NB4 (cell line): ENCODE data around the gene EEPD1.

Source experiments
- DNase-seq: peaks from one replicate; pipeline ENCODE4 v3.0.0; 2010; ENCODE audit warnings: low read depth
- H3K4me3 ChIP-seq: one replicate; pipeline ENCODE4 v1.5.1; 2011; ENCODE audit warnings: mild to moderate bottlenecking, low read depth, low read length, moderate library complexity
- CTCF ChIP-seq: IDR thresholded peaks from one replicate; pipeline ENCODE4 v1.5.1; 2012; ENCODE audit warnings: low read depth, low read length
- MAX ChIP-seq: IDR thresholded peaks from 2 replicates; pipeline ENCODE4 v1.6.1; 2011; ENCODE audit warnings: low read depth, low read length
- MYC ChIP-seq: IDR thresholded peaks from 2 replicates; pipeline ENCODE4 v1.6.1; 2011; ENCODE audit warnings: low read depth, low read length
- POLR2A ChIP-seq: IDR thresholded peaks from 2 replicates; pipeline ENCODE4 v1.6.1; 2011; ENCODE audit warnings: mild to moderate bottlenecking; ENCODE audit not compliant: insufficient read length; ENCODE audit errors: extremely low read depth

EEPD1 gene

GRCh38 chr7:36266683-36267082, 113.6 kb downstream of the EEPD1 start:
- TF ChIP-seq POLR2A (no peak), MYC (no peak), CTCF (no peak), MAX (no peak)
- no peak for DNase-seq
- no peak overlapping the region for H3K4me3 ChIP-seq

GRCh38 chr7:36272211-36272566, 119.1 kb downstream of the EEPD1 start:
- TF ChIP-seq CTCF (no peak), MAX (no peak), MYC (no peak), POLR2A (no peak)
- peak; percentile 40 for DNase-seq
- no peak overlapping the region for H3K4me3 ChIP-seq

GRCh38 chr7:36272567-36273269, 119.7 kb downstream of the EEPD1 start:
- H3K4me3 ChIP-seq = no peak overlapping the region
- DNase-seq = peak; percentile 35
- TF ChIP-seq MAX (peak; percentile 49), MYC (no peak), POLR2A (no peak)

GRCh38 chr7:36273836-36274235, 120.8 kb downstream of the EEPD1 start:
- DNase-seq = no peak
- TF ChIP-seq MAX (no peak), MYC (no peak), CTCF (no peak), POLR2A (no peak)
- no peak overlapping the region for H3K4me3 ChIP-seq

- no peak for TF ChIP-seq MAX
- no peak for TF ChIP-seq MYC
- no peak for TF ChIP-seq CTCF
- no peak for TF ChIP-seq POLR2A
- no peak overlapping the region for H3K4me3 ChIP-seq
- DNase-seq = no peak
These were observed 122.8 kb downstream of the EEPD1 start for GRCh38 chr7:36275735-36276284.

- DNase-seq = no peak
- no peak overlapping the region for H3K4me3 ChIP-seq
- TF ChIP-seq MAX = no peak
- no peak for TF ChIP-seq CTCF
- TF ChIP-seq POLR2A = no peak
- TF ChIP-seq MYC = no peak
These were observed 123.6 kb downstream of the EEPD1 start for GRCh38 chr7:36276428-36277248.
